ENCODE results near the gene SERINC5.

SERINC5 gene

DNA sequence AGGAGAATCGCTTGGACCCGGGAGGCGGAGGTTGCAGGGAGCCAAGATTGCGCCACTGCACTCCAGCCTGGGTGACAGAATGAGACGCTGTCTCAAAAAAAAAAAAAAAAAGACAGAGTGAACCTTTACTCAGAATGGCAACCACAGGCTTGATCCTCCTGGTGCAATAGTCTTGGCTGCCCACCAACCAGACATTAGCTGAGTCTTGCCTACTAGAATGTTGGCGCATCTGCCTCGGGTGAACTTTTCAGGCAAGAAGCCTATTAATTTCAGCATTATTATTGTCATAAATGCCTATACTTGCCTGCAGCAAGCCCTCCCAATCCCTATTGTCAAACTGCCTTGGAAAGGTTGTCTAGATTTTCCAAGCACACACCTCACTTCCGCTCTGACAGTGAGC is 4.2 kb downstream of the SERINC5 start:
- DNase-seq, result no peak

DNA sequence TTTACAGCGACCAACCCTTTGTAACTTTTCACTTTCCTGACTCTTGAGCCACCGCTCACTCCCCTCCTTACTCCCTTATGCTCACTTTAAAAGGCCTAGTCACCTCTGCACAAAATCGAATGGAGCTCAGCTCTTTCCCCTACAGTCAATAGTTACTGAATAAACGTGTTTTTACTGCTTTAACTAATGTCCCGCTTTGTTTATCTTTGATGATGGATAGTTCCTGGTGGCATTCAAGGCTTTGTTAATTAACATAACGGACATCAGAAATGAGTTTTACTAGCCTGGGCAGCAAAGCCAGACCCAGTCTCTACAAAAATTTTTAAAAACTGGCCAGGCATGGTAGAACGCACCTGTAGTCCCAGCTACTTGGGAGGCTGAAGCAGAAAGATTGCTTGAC is 5.0 kb downstream of the SERINC5 start:
- DNase-seq, result no peak

DNA sequence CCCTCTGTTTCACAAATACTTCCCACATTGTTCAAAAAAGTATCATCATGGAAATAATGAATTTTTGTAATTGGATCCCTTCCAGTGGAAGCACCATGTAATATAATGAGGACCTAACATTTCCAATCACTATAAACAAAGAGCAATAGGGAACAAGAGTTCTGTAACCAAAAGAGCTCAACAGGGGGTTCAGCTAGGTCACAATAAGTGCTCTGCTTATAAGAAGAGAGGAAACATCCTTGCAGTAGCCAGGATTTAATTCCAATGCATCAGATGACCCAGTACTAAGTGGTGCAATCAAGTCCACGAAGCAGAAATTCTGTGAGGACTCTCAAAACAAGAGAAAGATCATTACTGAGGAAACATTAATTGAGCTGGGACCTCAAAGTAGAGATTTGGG is 5.9 kb downstream of the SERINC5 start:
- no peak for DNase-seq

DNA sequence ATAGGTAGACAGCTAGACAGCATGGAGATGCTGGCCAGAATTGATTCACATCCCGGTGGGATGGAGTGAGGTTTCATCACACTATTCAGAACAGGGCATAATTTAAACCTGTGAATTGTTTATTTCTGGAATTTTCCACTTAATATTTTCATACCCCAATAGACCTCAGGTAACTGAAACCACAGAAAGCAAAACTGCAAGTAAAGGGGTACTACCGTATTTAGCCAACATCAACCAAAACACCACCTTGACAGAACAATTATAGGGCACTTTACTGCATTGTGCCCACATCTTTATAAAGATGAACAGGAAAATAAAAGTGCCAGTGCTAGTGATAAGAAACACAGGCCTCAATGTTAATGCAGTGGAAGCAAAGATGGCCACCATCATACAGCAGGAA is 7.5 kb downstream of the SERINC5 start:
- no peak for DNase-seq

DNA sequence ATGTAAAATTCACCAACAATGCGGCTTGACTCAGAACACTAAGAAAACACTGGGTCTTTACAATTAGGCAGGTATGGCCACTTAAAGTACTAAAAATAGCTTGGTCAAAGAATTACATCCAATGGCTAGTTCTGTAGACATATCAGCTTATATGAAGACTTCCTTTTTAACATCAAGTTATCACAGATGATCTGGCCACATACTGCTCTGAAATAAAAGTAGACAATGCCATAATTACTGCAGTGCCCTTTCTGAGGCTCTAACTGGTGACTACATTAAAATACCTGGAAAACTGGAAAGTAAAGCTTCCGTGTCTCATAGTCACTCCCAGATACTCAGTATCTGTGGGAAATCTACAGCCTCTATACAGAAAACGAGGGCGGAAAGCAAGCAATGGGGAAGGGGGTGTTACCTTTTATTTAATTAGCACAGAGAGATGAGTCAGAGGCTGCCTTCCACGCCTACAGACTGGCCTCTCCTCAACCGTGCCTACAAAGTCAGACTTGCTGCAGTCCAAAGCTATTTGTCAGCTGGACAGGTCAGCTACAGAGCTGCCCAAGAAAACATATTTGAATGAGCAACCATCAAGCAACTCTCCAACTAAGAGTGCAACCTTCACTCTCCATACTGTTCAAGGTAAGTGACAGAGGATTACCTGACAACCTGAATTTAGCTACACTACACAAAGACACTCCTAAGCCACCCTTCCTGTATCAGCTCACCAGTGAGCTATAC is 8.7 kb downstream of the SERINC5 start:
- peak; percentile 40 for DNase-seq

DNA sequence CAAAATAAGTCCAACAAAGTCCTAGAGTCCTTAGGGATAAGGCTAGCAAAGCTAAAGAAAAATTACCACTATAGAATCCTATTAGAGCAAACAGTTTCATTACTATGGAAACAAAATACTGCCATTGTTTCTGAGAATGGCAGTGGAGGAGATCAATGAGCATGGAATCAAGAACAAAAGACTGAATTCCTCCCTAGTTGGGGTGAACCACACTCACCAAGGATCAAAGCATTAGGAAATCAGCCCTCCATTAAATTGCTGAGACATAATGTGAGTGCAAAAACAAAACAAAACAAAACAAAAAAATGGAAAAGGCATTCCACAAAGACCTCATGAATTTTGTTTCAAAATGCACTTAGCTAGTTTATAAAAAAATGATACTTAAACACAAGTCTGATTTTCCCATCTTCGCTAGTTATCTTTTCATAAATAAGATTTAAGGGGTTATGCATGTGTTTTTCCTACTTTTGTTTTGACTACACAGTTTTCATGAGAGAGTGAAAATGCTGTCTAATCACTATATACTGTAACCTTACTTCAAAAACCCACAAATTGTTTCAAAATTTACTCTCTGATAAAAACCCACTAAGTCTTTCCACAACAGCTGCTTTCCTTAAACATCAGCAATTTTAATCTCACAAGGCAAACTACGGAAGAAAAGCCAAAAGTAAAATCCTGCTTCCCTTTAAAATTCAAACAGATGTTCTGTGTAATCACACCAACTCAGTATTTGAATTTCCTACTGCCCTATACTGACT is 9.7 kb downstream of the SERINC5 start:
- no peak for DNase-seq

DNA sequence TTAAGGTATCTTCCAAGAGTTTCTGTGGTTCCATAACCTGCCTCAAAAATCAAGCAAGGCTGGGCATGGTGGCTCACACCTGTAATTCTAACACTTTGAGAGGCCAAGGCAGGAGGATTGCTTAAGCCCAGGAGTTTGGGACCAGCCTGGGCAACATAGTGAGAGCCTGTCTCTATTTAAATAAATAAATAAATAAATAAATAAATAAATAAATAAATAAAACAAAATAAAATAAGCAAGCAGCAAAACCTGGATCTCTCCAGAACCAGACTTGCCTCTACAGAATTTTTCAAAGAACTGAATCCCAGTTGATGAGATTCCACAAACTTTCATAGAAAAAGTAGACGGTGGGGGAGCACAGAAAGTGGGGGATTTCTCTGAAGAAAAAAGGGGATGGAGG is 12.3 kb downstream of the SERINC5 start:
- no peak for DNase-seq

DNA sequence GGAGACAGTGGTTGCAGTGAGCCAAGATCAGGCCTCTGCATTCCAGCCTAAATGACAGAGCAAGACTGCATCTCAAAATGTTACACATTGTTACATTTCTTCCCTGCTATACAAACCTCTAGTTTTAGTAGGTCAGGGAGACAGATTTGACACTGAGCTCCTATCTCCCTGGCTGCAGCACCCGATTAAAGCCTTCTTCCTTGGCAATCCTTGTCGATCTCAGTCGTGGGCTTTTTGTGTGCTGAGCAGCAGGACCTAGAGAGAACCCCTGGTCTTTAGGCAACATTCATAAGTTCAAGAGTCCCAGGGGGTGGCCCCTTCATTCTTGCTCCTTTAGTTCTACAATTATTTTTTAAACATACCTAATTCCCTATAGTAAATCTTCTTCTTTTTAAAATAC is 13.0 kb downstream of the SERINC5 start:
- DNase-seq, result no peak

DNA sequence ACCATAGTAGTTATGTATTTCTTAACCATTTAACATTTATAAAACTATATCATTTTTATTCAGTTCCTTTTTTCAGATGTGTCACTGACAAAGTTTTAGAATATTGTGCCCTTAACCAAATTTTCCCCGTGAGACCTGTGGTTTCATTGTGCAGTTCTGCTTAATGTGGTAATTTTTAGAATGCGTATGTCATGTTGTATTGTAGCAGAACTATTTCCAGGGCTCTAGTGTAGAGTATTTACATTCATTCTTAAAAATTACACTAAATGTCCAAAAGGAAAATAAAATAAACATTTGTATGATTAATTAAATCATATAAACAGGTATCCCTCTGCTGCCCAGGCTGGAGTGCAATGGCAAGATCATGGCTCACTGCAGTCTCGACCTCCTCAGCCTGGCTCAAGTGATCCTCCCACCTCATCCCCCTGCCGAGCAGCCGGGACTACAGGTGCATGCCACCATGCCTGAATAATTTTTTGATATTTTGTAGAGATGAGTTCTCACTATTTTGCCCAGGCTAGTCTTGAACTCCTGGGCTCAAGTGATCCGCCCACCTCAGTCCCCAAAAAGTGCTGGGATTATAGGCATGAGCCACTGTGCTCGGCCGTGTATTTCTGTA is 15.4 kb downstream of the SERINC5 start:
- DNase-seq, result no peak

DNA sequence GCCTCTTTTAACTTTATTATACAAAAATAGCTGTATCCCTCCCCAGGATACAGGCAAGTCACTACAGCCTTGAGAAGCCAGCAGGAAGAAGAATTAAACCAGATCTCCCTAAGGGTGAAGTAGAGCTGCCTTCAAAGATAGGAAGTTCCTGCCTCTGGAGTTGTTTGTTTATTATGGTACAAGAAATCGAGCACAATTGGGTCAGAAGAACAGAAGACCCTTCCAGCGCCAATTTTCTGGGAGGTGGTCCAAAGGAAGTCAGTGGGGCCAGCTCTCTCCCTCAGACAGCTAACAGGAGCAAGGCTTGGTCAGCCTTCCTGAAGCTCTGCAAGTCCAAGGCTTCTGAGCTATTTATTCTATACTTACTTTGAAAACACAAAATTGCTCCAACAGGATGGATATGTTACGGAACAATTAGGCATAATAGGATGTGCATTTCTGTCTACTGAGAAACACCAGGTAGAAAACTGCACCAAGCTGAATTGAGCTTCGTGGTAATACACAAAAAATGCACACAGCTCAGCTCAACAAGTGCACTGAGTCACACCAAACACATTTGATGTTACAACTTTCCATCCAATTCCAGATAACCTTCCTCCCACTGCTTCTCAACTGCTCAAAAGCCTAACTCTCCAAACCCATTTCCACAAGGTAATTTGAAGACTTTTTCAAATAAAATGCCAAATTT is 16.0 kb downstream of the SERINC5 start:
- no peak for DNase-seq

DNA sequence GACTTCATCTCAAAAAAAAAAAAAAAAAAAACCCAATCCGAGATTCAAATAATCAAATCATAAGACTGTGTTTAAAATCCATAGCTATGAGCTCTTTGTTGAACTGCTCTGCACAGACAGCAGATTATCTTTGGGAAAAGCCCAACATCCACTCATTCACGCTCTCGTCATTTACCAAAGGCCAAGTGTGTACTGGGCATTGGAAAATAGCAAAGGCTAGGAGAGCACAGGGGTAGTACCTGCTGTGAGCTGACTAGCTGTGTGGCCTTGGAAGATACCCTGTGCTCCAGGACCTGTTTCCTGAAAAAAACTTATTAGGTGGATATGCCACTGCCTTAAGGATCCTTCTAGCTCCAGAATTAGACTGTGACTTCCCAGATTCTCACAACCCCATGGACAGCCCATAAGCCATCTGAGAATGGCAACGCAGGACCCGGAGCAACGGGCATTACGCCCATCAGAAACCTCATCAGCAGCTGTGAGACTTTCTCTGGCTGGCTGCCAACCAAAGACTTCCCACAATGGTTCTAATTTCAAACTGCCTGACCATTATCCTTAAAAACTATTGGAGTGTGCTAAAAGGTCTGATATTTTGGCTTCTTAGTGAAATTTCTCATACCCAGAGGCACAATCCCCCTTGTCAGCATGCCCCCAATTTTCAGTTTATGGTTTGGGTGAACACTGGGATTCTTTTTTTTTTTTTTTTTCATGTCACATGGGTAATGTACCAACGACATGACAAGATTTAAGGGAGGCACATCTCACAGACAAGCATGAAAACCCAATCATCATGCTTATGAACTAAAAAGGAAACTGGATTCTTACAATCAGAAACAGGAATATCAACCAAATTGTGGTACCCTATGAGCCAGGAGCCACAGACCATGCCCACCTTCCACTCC is 16.8 kb downstream of the SERINC5 start:
- DNase-seq, result no peak

DNA sequence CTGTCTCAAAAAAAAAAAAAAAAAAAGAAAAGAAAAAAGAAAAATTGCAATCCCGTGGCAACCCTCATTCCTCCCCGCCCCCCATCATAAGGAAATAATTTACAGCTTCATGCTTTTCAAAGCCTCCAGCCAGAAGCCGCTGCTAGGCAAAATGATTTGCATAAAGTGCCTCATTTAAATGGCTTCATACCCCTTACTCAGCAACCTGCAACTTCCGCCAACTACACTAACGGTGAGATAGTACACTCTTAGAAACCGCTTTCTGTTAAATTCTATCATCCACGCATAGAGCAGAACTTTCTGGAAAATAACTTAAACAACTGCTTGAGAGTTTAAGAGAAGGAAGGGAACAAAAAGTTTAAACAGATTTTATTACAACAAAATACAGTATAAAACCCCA is 17.8 kb downstream of the SERINC5 start:
- DNase-seq, result no peak

DNA sequence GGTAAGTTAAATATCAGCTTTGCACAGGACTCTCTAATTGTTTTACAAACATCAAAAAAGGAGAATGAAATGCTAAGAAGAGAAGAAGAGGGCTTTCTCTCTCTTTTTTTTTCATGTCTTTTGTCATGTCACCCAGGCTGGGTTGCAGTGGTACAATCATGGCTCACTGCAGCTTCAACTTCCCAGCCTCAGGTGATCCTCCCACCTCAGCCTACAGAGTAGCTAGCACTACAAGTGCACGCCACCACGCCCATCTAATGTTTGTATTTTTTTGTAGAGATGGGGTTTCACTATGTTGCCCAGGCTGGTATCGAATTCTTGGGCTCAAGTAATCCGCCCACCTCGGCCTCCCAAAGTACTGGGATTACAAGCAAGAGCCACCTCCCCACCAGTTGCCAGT is 18.6 kb downstream of the SERINC5 start:
- DNase-seq, result no peak

DNA sequence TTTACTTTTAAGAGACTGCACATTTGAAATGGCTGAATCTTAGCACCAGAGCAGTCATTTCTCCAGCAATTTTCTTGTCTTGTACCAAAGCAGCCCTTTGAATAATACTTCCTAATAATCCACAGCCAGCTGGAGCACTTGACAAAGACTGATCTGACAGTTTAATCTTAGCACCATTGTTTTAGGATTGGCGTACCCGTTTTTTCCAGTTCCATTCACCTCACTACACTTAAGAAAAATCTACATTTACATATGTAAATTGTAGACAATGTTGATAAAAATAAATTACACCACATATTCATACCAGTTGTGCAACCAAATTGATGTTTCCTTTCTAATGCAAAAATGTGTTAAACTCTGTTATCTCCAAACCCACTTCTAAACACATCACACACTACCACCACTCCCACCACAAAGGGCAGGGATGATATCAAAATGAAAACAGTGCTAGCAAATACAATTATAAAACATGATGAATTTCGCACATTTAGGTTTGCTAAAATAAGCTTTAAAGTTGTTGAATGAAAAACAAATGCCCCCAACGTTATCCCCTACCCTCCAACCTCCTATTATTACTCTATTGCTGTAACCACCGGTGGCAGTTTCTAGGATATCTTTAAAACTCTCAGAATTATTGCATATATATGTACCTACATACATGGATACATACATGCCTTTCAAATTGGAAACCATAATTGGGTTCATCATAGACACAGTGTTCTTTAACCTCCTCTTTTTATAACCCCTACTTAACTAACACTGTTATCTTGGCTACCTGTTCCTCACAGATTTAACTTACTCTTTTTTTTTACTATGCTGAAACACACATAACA is 21.5 kb downstream of the SERINC5 start:
- peak; percentile 14 for DNase-seq

DNA sequence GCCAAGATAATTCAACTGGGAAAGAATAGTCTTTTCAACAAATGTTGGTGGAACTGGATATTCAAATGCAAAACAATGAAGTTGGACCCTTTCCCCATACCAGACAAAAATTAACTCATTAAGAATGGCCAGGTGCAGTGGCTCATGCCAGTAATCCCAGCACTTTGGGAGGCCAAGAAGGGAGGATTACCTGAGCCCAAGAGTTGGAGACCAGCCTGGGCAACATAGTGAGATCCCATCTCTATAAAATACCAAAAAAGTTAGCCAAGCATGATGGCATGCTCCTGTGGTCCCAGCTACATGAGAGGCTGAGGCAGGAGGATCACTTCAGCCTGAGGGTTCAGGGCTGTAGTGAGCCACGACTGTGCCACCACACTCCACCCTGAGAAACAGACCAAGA is 24.2 kb downstream of the SERINC5 start:
- no peak for DNase-seq

DNA sequence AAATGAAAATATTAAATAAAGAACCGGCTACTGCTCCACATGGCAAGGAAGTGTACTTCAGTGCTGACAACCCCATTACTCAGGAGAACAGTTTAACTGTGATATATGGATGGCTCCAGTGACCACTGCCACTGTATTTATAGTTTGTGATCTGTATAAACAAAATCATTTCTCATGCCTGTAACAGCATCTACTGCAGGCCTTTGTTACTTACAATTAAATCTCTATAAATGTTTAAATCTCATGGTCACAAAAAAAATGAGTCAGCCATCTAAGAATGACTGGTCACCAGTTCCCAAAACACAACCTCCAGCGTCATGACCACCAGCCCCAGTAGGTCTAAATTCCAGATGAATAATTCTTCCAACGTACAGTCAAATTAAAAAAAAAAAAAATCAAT is 24.6 kb downstream of the SERINC5 start:
- no peak for DNase-seq

DNA sequence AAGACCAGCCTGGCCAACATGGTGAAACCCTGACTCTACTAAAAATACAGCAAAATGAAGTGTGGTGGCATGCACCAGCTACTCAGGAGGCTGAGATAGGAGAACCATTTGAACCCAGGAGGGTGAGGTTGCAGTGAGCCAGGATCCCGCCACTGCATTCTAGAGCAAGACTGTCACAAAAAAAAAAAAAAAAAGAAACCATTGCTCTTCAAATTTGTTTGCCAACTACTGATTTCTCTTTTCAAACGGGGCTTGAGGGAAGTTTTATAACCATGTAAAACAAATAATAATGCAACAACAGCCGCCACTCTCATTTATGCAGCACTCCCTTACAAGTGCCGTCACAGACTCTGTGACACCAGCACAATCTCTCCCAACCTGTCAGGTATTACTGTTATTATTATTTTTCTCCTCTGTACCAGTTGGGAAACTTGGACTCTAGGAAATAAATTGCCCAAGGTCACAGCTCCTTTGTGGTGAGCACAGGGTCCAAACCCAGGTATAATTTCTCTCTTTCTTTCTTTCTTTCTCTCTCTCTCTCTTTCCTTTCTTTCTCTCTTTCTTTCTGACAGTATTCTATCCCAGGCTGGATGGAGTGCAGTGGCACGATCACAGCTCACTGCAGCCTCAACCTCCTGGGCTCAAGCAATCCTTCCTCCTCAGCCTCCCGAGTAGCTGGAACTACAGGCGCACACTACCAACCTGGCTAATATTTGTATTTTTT is 25.4 kb downstream of the SERINC5 start:
- DNase-seq, result no peak

DNA sequence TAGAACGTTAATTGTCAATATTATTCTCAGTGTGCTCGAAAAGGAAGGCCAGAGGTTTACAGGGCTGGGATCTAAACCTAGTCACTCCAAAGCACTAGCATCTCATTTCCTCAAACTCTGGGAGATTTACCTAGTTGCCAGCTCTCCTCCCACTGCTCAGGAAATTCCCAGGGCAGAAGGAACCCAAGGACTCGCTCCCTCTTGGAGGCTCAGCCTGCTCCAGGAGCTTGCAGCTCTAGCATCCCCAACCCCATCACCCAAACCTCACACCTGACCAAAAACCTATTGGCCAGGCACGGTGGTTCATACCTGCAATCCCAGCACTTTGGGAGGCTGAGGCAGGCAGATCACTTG is 26.0 kb downstream of the SERINC5 start:
- DNase-seq, result no peak

DNA sequence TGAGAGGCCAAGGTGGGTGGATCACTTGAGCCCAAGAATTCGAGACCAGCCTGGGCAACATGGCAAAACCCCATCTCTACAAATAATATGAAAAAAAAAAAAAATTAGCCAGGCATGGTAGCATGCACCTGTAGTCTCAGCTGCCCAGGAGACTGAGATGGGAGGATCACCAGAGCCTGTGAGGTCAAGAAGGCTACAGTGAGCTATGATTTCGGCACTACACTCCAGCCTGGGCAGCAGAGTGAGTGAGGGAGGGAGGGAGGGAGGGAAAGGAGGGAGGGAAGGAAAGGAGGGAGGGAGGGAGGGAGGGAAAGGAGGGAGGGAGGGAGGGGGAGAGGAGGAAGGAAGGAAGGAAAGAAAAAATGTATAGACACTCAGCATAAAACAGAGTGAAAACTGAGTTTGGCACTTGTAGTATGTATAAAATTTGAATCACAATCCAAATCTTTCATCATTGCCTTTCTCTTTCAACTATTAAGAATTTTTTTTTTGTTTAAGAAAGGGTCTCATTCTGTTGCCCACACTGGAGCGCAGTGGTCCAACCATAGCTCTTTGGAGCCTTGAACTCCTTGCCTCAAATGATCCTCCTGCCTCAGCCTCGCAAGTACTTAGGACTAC is 27.8 kb downstream of the SERINC5 start:
- no peak for DNase-seq

DNA sequence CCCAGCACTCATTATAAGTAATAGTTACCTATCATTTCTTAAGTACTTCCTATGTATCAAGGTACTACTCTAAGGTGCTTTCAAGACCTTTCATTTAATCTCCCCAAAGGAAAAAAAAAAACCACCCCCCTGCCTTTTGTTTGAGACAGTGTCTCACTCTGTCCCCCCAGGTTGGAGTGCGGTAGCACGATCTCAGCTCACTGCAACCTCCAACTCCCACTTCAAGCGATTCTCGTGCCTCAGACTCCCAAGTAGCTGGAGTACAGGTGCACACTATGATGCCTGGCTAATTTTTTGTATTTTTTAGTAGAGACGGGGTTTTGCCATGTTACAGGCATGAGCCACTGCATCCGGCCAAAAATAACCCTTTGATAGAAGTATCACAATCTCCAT is 29.9 kb downstream of the SERINC5 start:
- DNase-seq, result no peak
